Esophagus muscularis mucosa (tissue), 3 donors: ENCODE results near the gene GSTO1.

Experiments
- EP300 ChIP-seq: sonication (generic); formaldehyde crosslinking; IDR thresholded peaks from one replicate; pipeline ENCODE4 v1.6.1; 2017; ENCODE audit warnings: antibody characterized with exemption
- POLR2A ChIP-seq: fragments of 450-650 bp; IDR thresholded peaks from one replicate; pipeline ENCODE4 v1.6.1; 2017; ENCODE audit warnings: antibody characterized with exemption, moderate library complexity, mild to moderate bottlenecking, low read depth
- POLR2AphosphoS5 ChIP-seq, 2 donors: sonication (generic); formaldehyde crosslinking; IDR thresholded peaks; one replicate each; pipeline ENCODE4 v1.6.1; 2017; ENCODE audit warnings: antibody characterized with exemption in 2 of 2

- peak; percentile 90 to 95 for TF ChIP-seq POLR2AphosphoS5 (IDR thresholded peaks at IDR 0.05)
- TF ChIP-seq POLR2A = peak; percentile 74
- no peak for TF ChIP-seq EP300
Observed at GRCh38 chr10:104268713-104269645, 14.3 kb downstream of the GSTO1 start, which contains the start of gene GSTO2.
